Measurements from ENCODE around the gene RANBP3L.
"Not testable (repeated sequence)": the region's sequence is repeated elsewhere in the genome, so short reads cannot be mapped to it uniquely, and the experiment has no call there.

Gene RANBP3L

GRCh38 chr5:36301858-36302603 is at the start of gene RANBP3L:
RANBP3L (minus strand) TSS chr5:36301902; CDS start chr5:36301416, 486 bp downstream.
- ATAC-seq (peak; percentile 52), DNase-seq (no peak)

- no peak for ATAC-seq
- DNase-seq = no peak
These were observed 45.4 kb upstream of the RANBP3L start for GRCh38 chr5:36346896-36347690.

- ATAC-seq (no peak), DNase-seq (no peak)
These were observed 43.2 kb upstream of the RANBP3L start for GRCh38 chr5:36344899-36345298.

GRCh38 chr5:36341720-36342119 is 40.0 kb upstream of the RANBP3L start:
- ATAC-seq, DNase-seq: not testable (repeated sequence)

GRCh38 chr5:36337597-36337996 is 35.9 kb upstream of the RANBP3L start:
- ATAC-seq (no peak), DNase-seq (no peak)

- DNase-seq = no peak
- no peak for ATAC-seq
These were observed 32.6 kb upstream of the RANBP3L start for GRCh38 chr5:36334315-36334714.

- DNase-seq, ATAC-seq: not testable (repeated sequence)
These were observed 31.0 kb upstream of the RANBP3L start for GRCh38 chr5:36332720-36333119.

GRCh38 chr5:36325196-36325595 is 23.5 kb upstream of the RANBP3L start:
- no peak for ATAC-seq
- DNase-seq = no peak

GRCh38 chr5:36323926-36324781 is 22.5 kb upstream of the RANBP3L start:
- ATAC-seq = no peak

GRCh38 chr5:36312953-36313672 is 11.4 kb upstream of the RANBP3L start:
- no peak for ATAC-seq

More at GRCh38 chr5:36323926-36324781, 22.5 kb upstream of the RANBP3L start:
- no peak for DNase-seq

GRCh38 chr5:36311956-36312355 is 10.3 kb upstream of the RANBP3L start:
- ATAC-seq = no peak
- no peak for DNase-seq

More at GRCh38 chr5:36312953-36313672, 11.4 kb upstream of the RANBP3L start:
- DNase-seq = no peak

- ATAC-seq (no peak), DNase-seq (no peak)
These were observed 8.4 kb upstream of the RANBP3L start for GRCh38 chr5:36310138-36310537.

GRCh38 chr5:36305571-36306326 is 4.0 kb upstream of the RANBP3L start:
- ATAC-seq (no peak), DNase-seq (peak; percentile 12)

- ATAC-seq = no peak
These were observed 2.5 kb upstream of the RANBP3L start for GRCh38 chr5:36304095-36304805.

GRCh38 chr5:36300927-36301540 is 668 bp downstream of the RANBP3L start:
- DNase-seq = no peak
- ATAC-seq = peak; percentile 61

More at GRCh38 chr5:36304095-36304805, 2.5 kb upstream of the RANBP3L start:
- DNase-seq = no peak

- no peak for DNase-seq
These were observed 1.3 kb downstream of the RANBP3L start for GRCh38 chr5:36300191-36300926.

GRCh38 chr5:36298552-36298951 is 3.1 kb downstream of the RANBP3L start:
- no peak for ATAC-seq

More at GRCh38 chr5:36300191-36300926, 1.3 kb downstream of the RANBP3L start:
- no peak for ATAC-seq

GRCh38 chr5:36297653-36298052 is 4.0 kb downstream of the RANBP3L start:
- DNase-seq = no peak
- ATAC-seq = no peak

More at GRCh38 chr5:36298552-36298951, 3.1 kb downstream of the RANBP3L start:
- DNase-seq = no peak

Data from stimulated activated naive CD8-positive, alpha-beta T cell treated with anti-CD3 and anti-CD28 coated beads, Interleukin-15, Interleukin-2, amounts not matched to agents 100 U/mL and 50 U/mL, for 24 hours (primary cell).